Chondrocyte (in vitro differentiated cells): Measurements from ENCODE around the gene RBM26. TPM values are rescaled to one million over a fixed set of nuclear protein-coding genes. Genes with fewer than 3 reads are reported as not detected.

ENCODE experiments used
- DNase-seq: peaks from one replicate; pipeline ENCODE4 v3.0.0; 2021; ENCODE audit warnings: mixed read lengths, low spot score
- H3K27ac Mint-ChIP-seq: one replicate; pipeline ENCODE4 v1.8.0; 2021; ENCODE audit warnings: mild to moderate bottlenecking, moderate library complexity, mixed read lengths; ENCODE audit not compliant: unreplicated experiment
- H3K27me3 Mint-ChIP-seq: 2 replicates; pipeline ENCODE4 v1.8.0; 2021; ENCODE audit warnings: low read depth, mixed read lengths
- H3K36me3 Mint-ChIP-seq: 2 replicates; pipeline ENCODE4 v1.8.0; 2021; ENCODE audit warnings: low read depth, mixed read lengths
- H3K4me1 Mint-ChIP-seq: 2 replicates; pipeline ENCODE4 v1.8.0; 2021; ENCODE audit warnings: low read depth, mild to moderate bottlenecking, mixed read lengths
- H3K4me3 Mint-ChIP-seq: one replicate; pipeline ENCODE4 v1.8.0; 2021; ENCODE audit warnings: mild to moderate bottlenecking, moderate library complexity, mixed read lengths; ENCODE audit not compliant: unreplicated experiment
- H3K9me3 Mint-ChIP-seq: 2 replicates; pipeline ENCODE4 v1.8.0; 2021; ENCODE audit warnings: low read depth, mixed read lengths
- CTCF ChIP-seq: fragments of 200-600 bp; sonication (generic); IDR thresholded peaks from 2 replicates; pipeline ENCODE4 v1.5.0; 2021; ENCODE audit warnings: antibody characterized with exemption, mild to moderate bottlenecking, moderate library complexity
- total RNA-seq: library from RNA; stranded (reverse); gene quantifications from 3 replicates; pipeline ENCODE4 v1.2.1, GENCODE V29; 2021

The RBM26 gene
- total RNA-seq, 1 donor from 2014 or later: 29.1 TPM

- H3K4me3 Mint-ChIP-seq: no peak overlapping the region
- no peak overlapping the region for H3K27ac Mint-ChIP-seq
- peaks cover 40% of the 10 kb centered on the region for H3K4me1 Mint-ChIP-seq
- peaks cover 4% of the 10 kb centered on the region for H3K36me3 Mint-ChIP-seq
- no peaks in the 10 kb centered on the region for H3K27me3 Mint-ChIP-seq
- no peak for TF ChIP-seq CTCF
- no peaks in the 10 kb centered on the region for H3K9me3 Mint-ChIP-seq
- DNase-seq: no peak
These were observed 57.0 kb downstream of the RBM26 start for GRCh38 chr13:79349011-79349410.

- DNase-seq: no peak
- peaks cover 16% of the 10 kb centered on the region for H3K4me1 Mint-ChIP-seq
- no peak for TF ChIP-seq CTCF
- H3K9me3 Mint-ChIP-seq: no peaks in the 10 kb centered on the region
- no peaks in the 10 kb centered on the region for H3K27me3 Mint-ChIP-seq
- H3K27ac Mint-ChIP-seq: no peak overlapping the region
- no peak overlapping the region for H3K4me3 Mint-ChIP-seq
- peaks cover 9% of the 10 kb centered on the region for H3K36me3 Mint-ChIP-seq
These were observed 59.6 kb downstream of the RBM26 start for GRCh38 chr13:79346300-79346914.

GRCh38 chr13:79341202-79341601 lies 64.9 kb downstream of the RBM26 start:
- no peak for DNase-seq
- peaks cover 24% of the 10 kb centered on the region for H3K36me3 Mint-ChIP-seq
- no peaks in the 10 kb centered on the region for H3K27me3 Mint-ChIP-seq
- H3K4me3 Mint-ChIP-seq: no peak overlapping the region
- no peaks in the 10 kb centered on the region for H3K9me3 Mint-ChIP-seq
- H3K27ac Mint-ChIP-seq: no peak overlapping the region
- no peak for TF ChIP-seq CTCF
- H3K4me1 Mint-ChIP-seq: no peaks in the 10 kb centered on the region

- DNase-seq: no peak
- Mint-ChIP-seq H3K27me3 (no peaks in the 10 kb centered on the region), H3K4me1 (no peaks in the 10 kb centered on the region), H3K27ac (no peak overlapping the region), H3K4me3 (no peak overlapping the region), H3K9me3 (no peaks in the 10 kb centered on the region), H3K36me3 (peaks cover 28% of the 10 kb centered on the region)
- peak; percentile 57 for TF ChIP-seq CTCF
These were observed 65.6 kb downstream of the RBM26 start for GRCh38 chr13:79340490-79340889.

- no peak for TF ChIP-seq CTCF
- no peaks in the 10 kb centered on the region for H3K27me3 Mint-ChIP-seq
- no peak overlapping the region for H3K4me3 Mint-ChIP-seq
- H3K27ac Mint-ChIP-seq: no peak overlapping the region
- no peaks in the 10 kb centered on the region for H3K4me1 Mint-ChIP-seq
- peaks cover 34% of the 10 kb centered on the region for H3K36me3 Mint-ChIP-seq
- no peaks in the 10 kb centered on the region for H3K9me3 Mint-ChIP-seq
- DNase-seq: no peak
These were observed 67.7 kb downstream of the RBM26 start for GRCh38 chr13:79338343-79338742.
